ENCODE data around the gene C10orf143. TPM values are rescaled to one million over a fixed set of nuclear protein-coding genes. Genes with fewer than 3 reads are reported as not detected.

C10orf143 gene
- total RNA-seq, 1 donor from 2014 or later = 4.7 TPM

- no peak for TF ChIP-seq CTCF (conservative IDR thresholded peaks at IDR 0.05; ENCODE audit: low read depth, low read length)
- no peak overlapping the region for H3K4me3 ChIP-seq (ENCODE audit: low read depth, low read length)
- no peak for DNase-seq (ENCODE audit: low read depth)
These were observed 63.3 kb downstream of the C10orf143 start for GRCh38 chr10:130047336-130047735.

DNA sequence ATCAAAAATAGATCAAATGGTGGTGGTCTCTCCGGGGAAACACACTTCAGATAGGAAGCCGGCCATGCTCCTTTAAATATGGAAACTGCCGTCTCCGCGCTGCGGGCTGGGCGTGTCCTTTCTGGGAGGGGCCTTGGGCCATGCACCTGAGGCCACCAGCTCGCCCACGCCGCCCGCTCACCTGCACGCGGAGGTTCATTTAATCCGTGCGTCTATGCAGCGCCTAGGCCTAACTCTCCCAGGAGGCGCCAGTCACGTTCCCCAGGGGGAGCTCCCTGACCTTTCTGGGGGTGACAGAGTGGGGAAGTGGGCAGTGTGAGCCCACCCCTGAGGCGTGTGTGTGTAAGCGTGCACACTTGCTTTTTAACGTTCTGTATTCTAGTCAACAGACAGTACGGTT is 64.0 kb downstream of the C10orf143 start:
- no peak for TF ChIP-seq CTCF (conservative IDR thresholded peaks at IDR 0.05; ENCODE audit: low read depth, low read length)
- H3K4me3 ChIP-seq (ENCODE audit: low read depth, low read length) = no peak overlapping the region
- no peak for DNase-seq (ENCODE audit: low read depth)

GRCh38 chr10:130045801-130046321 is 64.8 kb downstream of the C10orf143 start:
- no peak for DNase-seq (ENCODE audit: low read depth)
- TF ChIP-seq CTCF (conservative IDR thresholded peaks at IDR 0.05; ENCODE audit: low read depth, low read length) = no peak
- no peak overlapping the region for H3K4me3 ChIP-seq (ENCODE audit: low read depth, low read length)

DNA sequence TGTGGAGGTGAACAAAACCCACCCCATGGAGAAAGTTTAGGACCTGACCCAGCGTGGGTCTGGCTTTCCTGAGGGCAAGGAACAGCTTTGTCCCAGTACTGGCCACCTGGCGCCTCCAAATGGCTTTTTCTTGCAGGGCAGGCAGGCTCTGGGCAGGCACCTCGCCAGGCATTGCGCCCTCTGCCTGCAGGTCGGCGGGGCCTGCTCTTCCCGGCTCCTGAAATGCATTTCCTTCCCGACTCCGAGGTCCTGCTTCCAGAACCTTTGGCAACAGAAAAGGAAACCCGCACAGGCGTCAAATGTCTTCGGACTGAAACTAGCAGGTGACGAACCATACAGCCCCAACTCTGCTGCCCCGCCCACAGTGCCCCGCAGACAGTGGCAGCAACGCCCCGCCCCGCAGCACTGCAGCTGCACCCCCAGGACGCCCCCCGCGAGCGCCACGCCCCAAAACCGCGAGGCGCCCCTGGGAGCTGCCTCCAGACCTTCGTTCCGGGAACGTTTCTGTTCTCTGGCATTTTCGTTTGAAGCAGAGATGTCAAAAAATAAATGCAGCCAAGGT is 65.5 kb downstream of the C10orf143 start:
- no peak for DNase-seq (ENCODE audit: low read depth)

DNA sequence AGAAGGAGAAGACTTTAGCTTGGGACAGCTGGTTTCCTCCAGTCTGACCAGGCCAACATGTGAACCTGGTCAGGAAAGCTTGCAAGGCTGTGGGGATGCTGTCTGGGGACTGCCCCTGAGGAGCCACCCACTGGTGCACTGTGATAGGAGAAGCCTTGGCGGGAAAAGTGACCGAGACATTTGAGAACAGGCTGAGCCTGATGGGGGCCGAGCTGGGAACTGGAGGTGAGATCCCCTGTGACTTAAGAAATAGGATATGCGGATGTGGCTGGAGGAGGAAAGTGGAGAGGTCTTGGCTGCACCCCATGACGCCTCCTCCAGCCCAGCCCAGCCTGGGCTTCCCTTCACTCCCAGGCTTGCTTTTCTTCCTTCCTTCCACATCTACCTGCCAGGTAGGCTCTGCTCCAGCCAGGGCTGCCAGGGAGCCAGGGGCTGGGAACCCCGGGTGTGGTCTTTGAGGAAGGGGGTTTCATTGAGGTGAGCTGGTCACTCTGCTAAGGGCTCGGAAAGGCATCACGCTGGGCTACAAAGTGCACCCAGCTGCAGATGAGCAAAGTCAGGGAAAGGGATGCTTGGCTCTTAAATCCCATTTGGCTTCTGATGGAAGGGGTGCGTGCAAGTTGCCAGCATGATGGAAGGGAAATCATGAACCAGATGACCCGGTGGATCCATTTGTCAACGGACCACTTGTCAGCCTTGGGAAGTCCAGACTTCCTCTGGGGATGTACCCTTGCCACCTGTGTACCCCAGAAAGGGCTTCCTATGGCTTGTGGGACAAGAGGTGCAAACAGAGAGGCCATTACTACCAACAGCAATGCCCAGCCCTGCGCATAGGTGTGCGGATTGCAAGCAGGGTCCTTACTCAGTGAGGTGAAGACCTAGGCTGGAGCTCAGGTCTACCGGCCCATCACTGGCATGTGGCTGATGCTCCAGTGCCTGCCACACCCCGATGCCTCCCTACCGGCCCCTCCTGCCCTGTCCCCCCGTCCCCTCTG is 66.3 kb downstream of the C10orf143 start:
- DNase-seq (ENCODE audit: low read depth) = no peak
- TF ChIP-seq CTCF (conservative IDR thresholded peaks at IDR 0.05; ENCODE audit: low read depth, low read length) = no peak
- no peak overlapping the region for H3K4me3 ChIP-seq (ENCODE audit: low read depth, low read length)

More for the DNA sequence above, 65.5 kb downstream of the C10orf143 start:
- no peak overlapping the region for H3K4me3 ChIP-seq (ENCODE audit: low read depth, low read length)
- TF ChIP-seq CTCF (conservative IDR thresholded peaks at IDR 0.05; ENCODE audit: low read depth, low read length) = no peak

DNA sequence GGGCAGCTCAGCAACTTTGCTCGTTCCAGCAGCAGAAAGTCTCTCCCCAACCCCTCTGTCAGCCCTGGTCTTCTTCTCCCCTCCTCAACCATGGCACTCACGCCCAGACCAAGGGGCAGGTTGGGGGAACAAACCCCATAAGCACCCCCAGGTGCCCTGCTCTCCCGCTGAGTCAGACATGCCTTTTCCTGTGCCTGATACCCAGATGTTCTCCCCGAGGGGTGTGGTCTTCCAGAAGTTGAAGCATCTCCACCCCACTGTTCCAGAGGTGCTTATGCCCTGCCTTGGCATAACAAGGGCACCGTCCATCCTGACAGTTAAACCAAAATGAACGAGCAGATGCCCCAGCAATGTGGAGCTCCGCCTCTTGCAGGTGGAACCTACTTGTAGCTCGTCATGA is 67.1 kb downstream of the C10orf143 start:
- no peak for TF ChIP-seq CTCF (conservative IDR thresholded peaks at IDR 0.05; ENCODE audit: low read depth, low read length)
- DNase-seq (ENCODE audit: low read depth) = no peak
- H3K4me3 ChIP-seq (ENCODE audit: low read depth, low read length) = no peak overlapping the region
